Activated naive CD4-positive, alpha-beta T cell treated with anti-CD3 and anti-CD28 coated beads for 36 hours (primary cell): ENCODE data around the gene RRP9. TPM values are rescaled to one million over a fixed set of nuclear protein-coding genes. Genes with fewer than 3 reads are reported as not detected.
A peak's percentile ranks its signal among the peaks of the same experiment; 100 is the strongest.

ENCODE experiments used
- CTCF ChIA-PET: fragments of 350-600 bp; sonication (Branson Sonifier 250); formaldehyde crosslinking; loops from one replicate; lab custom pipeline; 2021; ENCODE audit warnings: antibody characterized with exemption; lab: Charles Lee
- DNase-seq: peaks from one replicate; pipeline ENCODE4 v3.0.0-alpha.2; 2020
- H3K27ac Mint-ChIP-seq: one replicate; pipeline ENCODE4 v1.8.0; 2021; ENCODE audit warnings: mild to moderate bottlenecking, mixed read lengths
- H3K27me3 Mint-ChIP-seq: one replicate; pipeline ENCODE4 v1.8.0; 2021; ENCODE audit warnings: low read depth, mixed read lengths
- H3K36me3 Mint-ChIP-seq: one replicate; pipeline ENCODE4 v1.8.0; 2021; ENCODE audit warnings: low read depth, mixed read lengths
- H3K4me1 Mint-ChIP-seq: one replicate; pipeline ENCODE4 v1.8.0; 2021; ENCODE audit warnings: low read depth, mixed read lengths
- H3K4me3 Mint-ChIP-seq: one replicate; pipeline ENCODE4 v1.8.0; 2021; ENCODE audit warnings: mild to moderate bottlenecking, moderate library complexity, mixed read lengths
- H3K9me3 Mint-ChIP-seq: one replicate; pipeline ENCODE4 v1.8.0; 2021; ENCODE audit warnings: mixed read lengths
- intact Hi-C: fragments of 100-400 bp; cut with micrococcal nuclease; formaldehyde crosslinking; loops from one replicate; pipeline ENCODE4 v1.15.1; 2023
- total RNA-seq, 2 experiments: library from RNA; stranded (reverse); gene quantifications; one replicate each; pipeline ENCODE4 v1.2.3, GENCODE V29; 2021

The RRP9 gene
- total RNA-seq, 2 experiments from 2014 or later = 24.6 to 25.0 TPM

- no peak for DNase-seq
- Mint-ChIP-seq H3K4me3 (peak overlapping the region; percentile 88), H3K4me1 (peaks cover 33% of the 10 kb centered on the region), H3K27ac (peak overlapping the region; percentile 72), H3K9me3 (no peaks in the 10 kb centered on the region), H3K36me3 (peaks cover 25% of the 10 kb centered on the region), H3K27me3 (no peaks in the 10 kb centered on the region)
- CTCF ChIA-PET = interaction anchor here (0.7 to 3.0 kb wide), 10 partner anchors 8 to 1546 kb away, joined by 3 to 27 read pairs (median 4); partner anchors contain the start of genes ABHD14B and ACY1
- intact Hi-C loops = loop anchor here (2.0 to 5.0 kb wide), 3 partner anchors 336 to 550 kb away; partner anchors contain the start of genes DCAF1, RBM15B and WDR82
Observed at GRCh38 chr3:51940648-51941462, 849 bp downstream of the RRP9 start.

GRCh38 chr3:51938780-51939425 lies 2.8 kb downstream of the RRP9 start:
- H3K36me3 Mint-ChIP-seq = peaks cover 30% of the 10 kb centered on the region
- intact Hi-C loops = no loop called here
- no peaks in the 10 kb centered on the region for H3K27me3 Mint-ChIP-seq
- no peak overlapping the region for H3K4me3 Mint-ChIP-seq
- H3K4me1 Mint-ChIP-seq = peaks cover 33% of the 10 kb centered on the region
- no peaks in the 10 kb centered on the region for H3K9me3 Mint-ChIP-seq
- DNase-seq = no peak
- H3K27ac Mint-ChIP-seq = no peak overlapping the region
- CTCF ChIA-PET = no interaction called here

DNA sequence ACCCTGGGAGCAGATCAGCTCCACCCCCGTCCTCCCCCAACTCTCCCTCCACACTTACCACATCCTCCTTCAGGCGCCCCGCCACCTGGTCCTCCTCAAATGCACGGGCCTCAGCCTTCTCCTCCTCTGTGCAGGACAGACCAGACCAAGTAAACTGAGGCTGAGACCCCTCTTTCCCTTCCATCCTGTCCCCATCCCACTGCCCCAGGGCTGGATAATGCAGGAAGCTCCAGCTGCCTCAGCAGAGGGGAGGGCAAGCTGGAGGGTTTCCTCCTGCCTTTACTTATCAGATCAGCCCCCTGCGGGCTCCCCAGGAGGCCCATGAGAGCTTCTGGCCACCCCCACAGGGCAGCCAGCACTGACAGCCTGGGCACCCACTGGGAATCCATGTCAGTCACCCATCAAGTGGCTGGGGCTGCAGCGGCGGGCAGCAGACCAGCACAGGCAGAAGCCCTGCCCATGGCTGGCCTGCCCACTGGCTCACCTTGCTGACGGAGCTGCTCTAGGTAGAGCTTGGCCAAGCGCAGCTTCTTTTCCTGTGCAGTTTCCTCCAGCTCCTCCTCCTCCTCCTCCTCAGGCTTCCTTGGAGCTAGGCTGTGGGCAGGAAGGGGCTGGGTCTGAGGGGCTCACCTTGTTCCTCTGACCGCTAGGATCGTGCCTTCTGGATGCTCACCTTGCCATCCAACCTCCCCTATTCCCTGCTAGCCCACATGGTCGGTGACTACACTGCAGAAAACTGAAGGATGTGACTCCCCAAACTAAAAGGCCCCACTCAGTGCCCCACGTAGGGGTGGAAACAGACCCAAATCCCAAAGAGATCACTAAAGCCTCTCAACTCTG lies 3.9 kb downstream of the RRP9 start:
- Mint-ChIP-seq H3K27ac (no peak overlapping the region), H3K27me3 (no peaks in the 10 kb centered on the region), H3K9me3 (no peaks in the 10 kb centered on the region), H3K36me3 (peaks cover 34% of the 10 kb centered on the region), H3K4me1 (peaks cover 30% of the 10 kb centered on the region), H3K4me3 (no peak overlapping the region)
- CTCF ChIA-PET = no interaction called here
- intact Hi-C loops = no loop called here
- DNase-seq = no peak

DNA sequence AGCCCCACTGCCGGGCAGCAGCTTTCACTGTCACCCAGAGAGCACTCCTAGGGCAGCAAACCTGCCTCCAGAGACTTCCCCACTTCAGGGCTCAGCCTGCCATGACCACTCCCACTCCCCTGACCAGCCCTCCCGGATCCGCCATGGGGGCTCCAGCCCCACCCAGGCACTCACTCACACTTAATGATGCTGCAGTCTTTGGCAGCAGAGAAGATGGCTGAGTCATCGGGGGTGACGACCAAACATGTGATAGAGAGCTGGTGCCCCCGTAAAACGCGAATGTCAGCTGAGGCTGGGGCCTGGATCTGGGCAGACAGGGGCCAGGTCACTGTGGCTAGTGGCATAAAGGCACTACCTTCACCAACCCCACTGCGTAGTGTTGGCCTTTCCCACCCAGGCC lies 4.7 kb downstream of the RRP9 start:
- no peaks in the 10 kb centered on the region for H3K9me3 Mint-ChIP-seq
- peaks cover 35% of the 10 kb centered on the region for H3K36me3 Mint-ChIP-seq
- H3K27ac Mint-ChIP-seq = no peak overlapping the region
- intact Hi-C loops = no loop called here
- CTCF ChIA-PET = interaction anchor here (0.6 to 1.0 kb wide), 2 partner anchors 208 to 385 kb away, joined by 3 read pairs; no protein-coding TSS in a partner anchor
- H3K4me1 Mint-ChIP-seq = peaks cover 29% of the 10 kb centered on the region
- DNase-seq = no peak
- H3K27me3 Mint-ChIP-seq = no peaks in the 10 kb centered on the region
- no peak overlapping the region for H3K4me3 Mint-ChIP-seq

DNA sequence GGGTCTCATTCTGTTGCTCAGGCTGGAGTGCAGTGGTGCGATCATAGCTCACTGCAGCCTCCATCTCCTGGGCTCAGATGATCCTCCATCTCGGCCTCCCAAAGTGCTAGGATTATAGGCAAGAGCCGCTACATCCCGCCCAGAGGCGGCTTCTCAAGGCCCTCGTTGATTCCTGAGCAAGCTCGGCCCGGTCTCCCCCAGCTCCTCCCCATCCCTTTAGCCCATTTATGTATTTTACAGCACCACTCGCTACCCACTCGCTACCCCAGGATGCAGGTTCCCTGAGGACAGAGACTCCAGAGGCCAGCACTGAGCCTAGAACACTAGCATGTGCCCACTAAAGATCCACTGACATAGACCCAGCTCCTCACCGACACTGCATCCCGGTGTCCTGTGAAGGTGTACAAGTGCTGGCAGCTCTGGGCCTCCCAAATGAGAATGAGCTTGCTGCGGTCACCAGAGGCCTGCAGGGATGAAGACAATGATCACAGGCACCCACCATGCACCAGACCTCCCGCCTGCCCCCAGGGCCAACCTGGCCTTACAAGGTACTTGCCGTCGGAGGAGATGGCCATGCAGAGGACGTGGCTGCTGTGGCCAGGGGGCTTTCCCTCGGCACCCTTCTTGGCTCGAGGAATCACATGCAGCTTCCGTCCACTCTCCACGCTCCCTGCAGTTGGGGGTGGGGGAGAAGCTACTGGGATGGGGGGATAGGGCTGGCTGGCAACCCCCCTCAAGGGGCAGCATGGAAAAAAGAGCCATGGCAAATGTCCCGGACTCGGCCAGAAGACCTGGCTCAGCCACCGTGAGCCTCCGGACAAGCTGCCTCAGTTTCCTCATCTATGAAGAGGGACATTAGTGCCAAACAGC lies 5.6 kb downstream of the RRP9 start:
- Mint-ChIP-seq H3K27me3 (no peaks in the 10 kb centered on the region), H3K9me3 (no peaks in the 10 kb centered on the region), H3K36me3 (peaks cover 39% of the 10 kb centered on the region), H3K27ac (no peak overlapping the region), H3K4me3 (no peak overlapping the region), H3K4me1 (peaks cover 27% of the 10 kb centered on the region)
- CTCF ChIA-PET = interaction anchor here (0.6 to 1.0 kb wide), 2 partner anchors 209 to 384 kb away, joined by 3 read pairs; no protein-coding TSS in a partner anchor
- intact Hi-C loops = no loop called here
- DNase-seq = no peak

GRCh38 chr3:51934991-51935885 lies 6.5 kb downstream of the RRP9 start:
- no peak overlapping the region for H3K27ac Mint-ChIP-seq
- no peak overlapping the region for H3K4me3 Mint-ChIP-seq
- H3K27me3 Mint-ChIP-seq = no peaks in the 10 kb centered on the region
- H3K9me3 Mint-ChIP-seq = no peaks in the 10 kb centered on the region
- CTCF ChIA-PET = no interaction called here
- H3K36me3 Mint-ChIP-seq = peaks cover 41% of the 10 kb centered on the region
- H3K4me1 Mint-ChIP-seq = peaks cover 18% of the 10 kb centered on the region
- DNase-seq = no peak
- intact Hi-C loops = no loop called here

DNA sequence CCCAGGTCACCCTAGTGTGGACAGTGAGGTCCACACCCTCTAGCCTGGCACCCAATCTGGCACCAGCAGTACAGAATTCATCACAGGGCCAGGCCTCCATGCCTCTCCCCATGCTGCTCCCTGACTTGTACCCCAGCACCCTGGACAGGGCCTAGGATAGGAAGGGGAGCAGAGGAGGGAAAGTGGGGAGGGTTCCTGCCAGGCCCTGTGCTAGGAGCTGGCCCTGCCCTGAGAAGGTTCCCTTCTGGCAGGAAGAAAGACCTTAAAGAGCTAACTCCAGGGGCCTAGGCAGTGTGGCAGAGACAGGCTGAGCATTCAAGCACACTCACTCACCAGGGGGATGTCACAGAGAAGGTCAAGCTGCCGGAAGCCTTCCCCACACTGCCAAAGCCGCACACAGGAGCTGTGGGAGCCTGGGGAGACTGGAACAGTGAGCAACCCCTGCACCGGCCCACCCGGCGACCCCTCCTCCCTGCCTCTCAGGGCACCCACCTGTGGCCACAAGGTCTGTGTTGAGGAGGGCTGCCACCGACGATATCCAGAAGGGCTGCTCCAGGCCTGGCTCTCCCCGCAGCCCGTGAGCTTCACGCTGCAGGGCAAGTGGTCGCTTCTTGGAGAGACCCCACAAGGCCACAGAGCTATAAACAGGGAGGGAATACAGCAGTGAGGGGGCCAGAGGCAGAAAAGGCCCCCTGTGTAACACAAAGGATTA lies 7.4 kb downstream of the RRP9 start:
- H3K27me3 Mint-ChIP-seq = no peaks in the 10 kb centered on the region
- peaks cover 40% of the 10 kb centered on the region for H3K36me3 Mint-ChIP-seq
- H3K27ac Mint-ChIP-seq = no peak overlapping the region
- no peak overlapping the region for H3K4me3 Mint-ChIP-seq
- intact Hi-C loops = no loop called here
- H3K4me1 Mint-ChIP-seq = peaks cover 10% of the 10 kb centered on the region
- no peaks in the 10 kb centered on the region for H3K9me3 Mint-ChIP-seq
- no peak for DNase-seq
- CTCF ChIA-PET = no interaction called here

GRCh38 chr3:51933471-51934138 lies 8.1 kb downstream of the RRP9 start:
- H3K36me3 Mint-ChIP-seq = peaks cover 35% of the 10 kb centered on the region
- no peak for DNase-seq
- peaks cover 5% of the 10 kb centered on the region for H3K4me1 Mint-ChIP-seq
- no peak overlapping the region for H3K27ac Mint-ChIP-seq
- intact Hi-C loops = no loop called here
- no peaks in the 10 kb centered on the region for H3K9me3 Mint-ChIP-seq
- CTCF ChIA-PET = interaction anchor here (1.3 kb wide), 1 partner anchor 8 kb away, joined by 5 read pairs; the partner anchor contains the start of gene RRP9
- H3K27me3 Mint-ChIP-seq = no peaks in the 10 kb centered on the region
- no peak overlapping the region for H3K4me3 Mint-ChIP-seq

DNA sequence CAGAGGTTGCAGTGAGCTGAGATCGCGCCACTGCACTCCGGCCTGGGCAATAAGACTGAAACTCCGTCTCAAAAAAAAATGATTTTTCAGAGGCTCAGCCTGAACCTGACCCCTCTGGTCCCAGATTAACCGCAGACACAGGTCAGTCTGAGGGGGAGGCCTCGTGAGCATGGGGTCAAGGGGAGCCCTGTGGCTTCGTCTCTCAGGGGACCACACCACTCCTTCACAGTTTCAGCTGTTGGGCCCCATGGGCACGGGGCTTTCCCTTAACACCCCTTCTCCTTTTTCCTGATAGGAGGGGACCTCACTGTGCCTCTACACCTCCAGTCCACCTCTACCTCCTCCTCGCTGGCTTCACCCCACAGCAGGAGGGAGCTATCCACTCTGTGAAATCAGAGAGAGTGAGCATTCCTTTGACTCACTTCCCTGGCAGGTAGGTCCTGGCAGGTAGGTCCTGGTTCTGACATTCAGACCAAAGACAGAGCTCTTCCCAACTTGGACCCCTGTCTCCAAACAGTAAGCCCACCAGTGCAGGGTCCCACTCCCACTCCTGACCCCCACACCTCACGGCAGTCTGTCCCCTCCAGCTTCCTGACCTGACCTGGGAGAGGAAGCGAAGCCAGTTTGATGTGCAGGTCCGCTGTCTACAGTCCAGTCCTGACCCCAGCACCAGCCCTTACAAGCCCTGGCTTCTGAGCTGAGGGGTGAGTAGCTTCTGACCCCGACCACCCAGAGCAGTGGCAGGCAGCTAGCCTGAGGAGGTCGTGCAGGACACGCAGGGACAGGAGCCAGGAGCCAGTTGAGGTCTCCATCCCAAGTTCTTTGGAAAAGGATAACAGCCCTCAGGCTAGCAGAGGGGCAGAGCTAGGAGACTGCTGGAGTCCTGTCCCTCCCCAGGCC lies 9.0 kb downstream of the RRP9 start:
- Mint-ChIP-seq H3K36me3 (peaks cover 28% of the 10 kb centered on the region), H3K27ac (no peak overlapping the region), H3K27me3 (no peaks in the 10 kb centered on the region), H3K4me1 (no peaks in the 10 kb centered on the region), H3K4me3 (no peak overlapping the region), H3K9me3 (no peaks in the 10 kb centered on the region)
- DNase-seq = no peak
- intact Hi-C loops = no loop called here
- CTCF ChIA-PET = interaction anchor here (0.6 to 1.3 kb wide), 2 partner anchors 9 to 226 kb away, joined by 3 to 5 read pairs; partner anchors contain the start of gene RRP9
